GM12872 (cell line): Measurements from ENCODE around the gene ATP1A2.

ENCODE experiments used
- CTCF ChIP-seq: IDR thresholded peaks from 3 replicates; pipeline ENCODE4 v1.5.1; 2011; ENCODE audit warnings: low read depth, mild to moderate bottlenecking, low read length, moderate library complexity; ENCODE audit not compliant: insufficient read depth

Gene ATP1A2

DNA sequence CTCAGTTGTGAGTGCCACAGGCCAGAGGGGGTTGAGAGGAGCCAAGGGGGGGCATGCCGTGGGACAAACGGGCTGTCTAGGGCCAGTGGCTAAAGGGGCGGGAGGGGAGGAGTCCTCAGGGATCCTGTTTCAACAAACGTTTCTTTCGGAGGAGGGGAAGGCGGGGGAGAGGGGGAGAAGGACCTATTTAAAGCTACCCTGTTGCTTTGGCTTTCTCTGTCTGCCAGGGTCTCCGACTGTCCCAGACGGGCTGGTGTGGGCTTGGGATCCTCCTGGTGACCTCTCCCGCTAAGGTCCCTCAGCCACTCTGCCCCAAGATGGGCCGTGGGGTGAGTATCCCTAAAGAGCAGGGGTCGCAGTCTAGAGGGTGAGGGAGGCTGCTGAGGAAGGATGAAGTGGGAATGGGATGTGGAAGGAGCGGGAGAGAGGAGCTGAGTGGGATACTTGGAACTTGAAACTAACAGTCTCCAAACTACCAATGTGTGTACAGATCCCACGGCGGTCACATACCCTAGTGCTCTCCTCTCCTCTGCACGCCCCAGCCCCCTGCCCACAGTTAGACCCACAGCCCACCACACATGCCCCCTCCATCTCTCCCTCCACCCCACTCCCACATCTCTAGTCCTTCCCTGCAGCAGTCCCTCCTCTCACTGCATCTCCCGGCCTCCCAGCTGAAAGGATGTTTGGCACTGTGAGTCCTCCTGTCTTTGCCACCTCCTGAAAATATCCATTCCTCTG is at the start of gene ATP1A2:
TSS of gene ATP1A2 (plus strand) at position 215 of the 738 bp plus-strand sequence. CDS start at position 318, 103 bp downstream.
- no peak for TF ChIP-seq CTCF

- no peak for TF ChIP-seq CTCF
Observed at GRCh38 chr1:160066829-160067745, 48.5 kb upstream of the ATP1A2 start.

DNA sequence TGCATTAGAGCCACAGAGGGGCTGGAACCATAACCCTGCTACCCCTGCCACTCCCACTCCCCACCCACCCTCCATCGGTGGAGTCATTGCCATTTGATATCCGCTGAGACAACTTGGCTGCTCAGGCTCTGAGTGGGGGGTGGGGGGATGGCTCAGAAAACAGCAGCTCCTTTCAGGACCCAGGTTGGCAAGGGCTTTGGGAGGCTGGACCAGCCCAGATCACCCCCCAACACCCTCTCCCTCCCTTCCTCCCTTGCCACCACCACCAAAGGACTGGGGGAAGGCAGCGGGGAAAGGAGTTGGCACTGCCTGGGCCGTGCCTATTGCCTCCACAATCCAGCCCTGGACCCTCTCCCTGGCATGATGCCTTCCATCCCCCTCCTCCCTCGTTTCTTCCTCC is 47.3 kb upstream of the ATP1A2 start:
- TF ChIP-seq CTCF = no peak

- TF ChIP-seq CTCF = no peak
Observed at GRCh38 chr1:160069460-160070231, 45.9 kb upstream of the ATP1A2 start, which contains the start of gene KCNJ10. Gene KCNJ10, minus strand, starts transcription at chr1:160070160. Its CDS starts 27,628 bp downstream, at chr1:160042532.

DNA sequence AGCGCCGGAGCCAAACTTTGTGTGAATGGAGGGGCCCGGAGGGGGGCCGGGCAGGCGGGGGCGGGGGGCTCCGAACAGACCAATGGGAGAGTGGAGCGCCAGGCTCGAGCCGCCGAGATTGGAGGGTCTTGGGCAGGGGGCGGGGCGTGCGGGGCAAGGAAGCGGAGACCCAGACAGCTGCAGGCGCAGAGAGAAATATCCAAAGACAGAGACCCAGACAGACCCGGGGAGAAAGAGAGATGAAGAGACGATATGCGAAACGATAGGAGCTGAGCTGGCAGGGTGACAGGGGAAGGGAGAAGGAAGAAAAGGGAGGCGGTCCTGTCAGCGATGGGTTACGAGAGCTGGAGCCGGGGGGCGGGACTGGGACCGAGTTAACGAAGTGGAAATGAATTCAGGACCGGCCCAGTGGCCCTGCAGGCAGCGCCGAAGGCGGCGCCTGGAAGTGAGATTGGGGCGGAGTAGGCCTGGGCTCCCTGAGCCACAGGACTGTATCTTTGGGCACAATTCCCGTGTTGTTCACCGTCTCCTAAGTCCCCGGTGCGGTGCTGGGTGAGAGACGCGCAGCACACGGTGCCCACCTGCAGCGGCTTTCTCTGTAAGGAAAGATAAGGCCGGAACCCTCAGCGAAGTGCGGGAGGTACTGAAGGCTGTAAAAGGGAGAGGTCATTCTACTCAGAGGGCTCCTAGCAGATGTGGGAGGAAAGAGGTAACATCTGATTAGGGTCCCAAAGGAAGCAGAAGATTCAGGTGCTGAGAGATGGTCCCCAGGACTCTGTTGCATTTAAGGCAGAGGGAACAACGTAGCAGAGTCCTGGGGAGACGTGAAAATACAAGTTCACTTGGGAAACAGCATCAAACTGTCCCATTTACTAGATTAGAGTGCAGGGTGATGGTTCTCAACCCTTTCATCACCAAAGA is 45.1 kb upstream of the ATP1A2 start:
- TF ChIP-seq CTCF = no peak

- no peak for TF ChIP-seq CTCF
Observed at GRCh38 chr1:160071289-160071688, 44.3 kb upstream of the ATP1A2 start.
